ENCODE results near the gene MGAT5. TPM values are rescaled to one million over a fixed set of nuclear protein-coding genes. Genes with fewer than 3 reads are reported as not detected.

Gene MGAT5
- total and polyA plus RNA-seq, 2 donors = 17.0 to 49.4 TPM

GRCh38 chr2:134224005-134224404, 29.9 kb upstream of the MGAT5 start:
- DNase-seq (ENCODE audit: extremely low spot score) = no peak
- WGBS = 82% methylated on average over 3 of the region's 3 CpGs
- no peaks in the 10 kb centered on the region for H3K4me1 ChIP-seq (ENCODE audit: insufficient read depth)
- no peaks in the 10 kb centered on the region for H3K36me3 ChIP-seq (ENCODE audit: insufficient read depth)
- H3K27ac ChIP-seq (ENCODE audit: low read depth) = no peak overlapping the region
- H3K4me3 ChIP-seq (ENCODE audit: low read depth, low read length) = no peak overlapping the region

- no peak overlapping the region for H3K4me3 ChIP-seq (ENCODE audit: low read depth, low read length)
- DNase-seq (ENCODE audit: extremely low spot score) = no peak
- no peaks in the 10 kb centered on the region for H3K4me1 ChIP-seq (ENCODE audit: insufficient read depth)
- H3K36me3 ChIP-seq (ENCODE audit: insufficient read depth) = no peaks in the 10 kb centered on the region
- H3K27ac ChIP-seq (ENCODE audit: low read depth) = no peak overlapping the region
- 91% methylated on average over 2 of the region's 2 CpGs for WGBS
These were observed 28.7 kb upstream of the MGAT5 start for GRCh38 chr2:134225173-134225572.

GRCh38 chr2:134225841-134226240, 28.0 kb upstream of the MGAT5 start:
- H3K4me1 ChIP-seq (ENCODE audit: insufficient read depth) = no peaks in the 10 kb centered on the region
- H3K4me3 ChIP-seq (ENCODE audit: low read depth, low read length) = no peak overlapping the region
- DNase-seq (ENCODE audit: extremely low spot score) = no peak
- H3K36me3 ChIP-seq (ENCODE audit: insufficient read depth) = no peaks in the 10 kb centered on the region
- WGBS = 66% methylated on average over 2 of the region's 2 CpGs
- no peak overlapping the region for H3K27ac ChIP-seq (ENCODE audit: low read depth)

GRCh38 chr2:134226601-134227000, 27.3 kb upstream of the MGAT5 start:
- no peaks in the 10 kb centered on the region for H3K4me1 ChIP-seq (ENCODE audit: insufficient read depth)
- WGBS = 65% methylated on average over 4 of the region's 4 CpGs
- H3K4me3 ChIP-seq (ENCODE audit: low read depth, low read length) = no peak overlapping the region
- H3K27ac ChIP-seq (ENCODE audit: low read depth) = no peak overlapping the region
- DNase-seq (ENCODE audit: extremely low spot score) = no peak
- no peaks in the 10 kb centered on the region for H3K36me3 ChIP-seq (ENCODE audit: insufficient read depth)

- no peak for DNase-seq (ENCODE audit: extremely low spot score)
- over 99% methylated on average over 3 of the region's 3 CpGs for WGBS
- Histone ChIP-seq H3K36me3 (ENCODE audit: insufficient read depth) (no peaks in the 10 kb centered on the region), H3K4me1 (ENCODE audit: insufficient read depth) (no peaks in the 10 kb centered on the region), H3K4me3 (ENCODE audit: low read depth, low read length) (no peak overlapping the region), H3K27ac (ENCODE audit: low read depth) (no peak overlapping the region)
These were observed 26.2 kb upstream of the MGAT5 start for GRCh38 chr2:134227666-134228065.

- Histone ChIP-seq H3K27ac (ENCODE audit: low read depth) (no peak overlapping the region), H3K36me3 (ENCODE audit: insufficient read depth) (no peaks in the 10 kb centered on the region), H3K4me3 (ENCODE audit: low read depth, low read length) (no peak overlapping the region), H3K4me1 (ENCODE audit: insufficient read depth) (no peaks in the 10 kb centered on the region)
- no peak for DNase-seq (ENCODE audit: extremely low spot score)
- WGBS = 67% methylated on average over 2 of the region's 2 CpGs
These were observed 25.4 kb upstream of the MGAT5 start for GRCh38 chr2:134228493-134228903.

- 95% methylated on average over 2 of the region's 2 CpGs for WGBS
- H3K36me3 ChIP-seq (ENCODE audit: insufficient read depth) = no peaks in the 10 kb centered on the region
- DNase-seq (ENCODE audit: extremely low spot score) = no peak
- no peak overlapping the region for H3K4me3 ChIP-seq (ENCODE audit: low read depth, low read length)
- H3K4me1 ChIP-seq (ENCODE audit: insufficient read depth) = no peaks in the 10 kb centered on the region
- no peak overlapping the region for H3K27ac ChIP-seq (ENCODE audit: low read depth)
These were observed 24.3 kb upstream of the MGAT5 start for GRCh38 chr2:134229540-134229939.

GRCh38 chr2:134230885-134231284, 23.0 kb upstream of the MGAT5 start:
- Histone ChIP-seq H3K4me3 (ENCODE audit: low read depth, low read length) (no peak overlapping the region), H3K27ac (ENCODE audit: low read depth) (no peak overlapping the region), H3K4me1 (ENCODE audit: insufficient read depth) (peaks cover 3% of the 10 kb centered on the region), H3K36me3 (ENCODE audit: insufficient read depth) (no peaks in the 10 kb centered on the region)
- DNase-seq (ENCODE audit: extremely low spot score) = no peak

GRCh38 chr2:134231301-134231964, 22.4 kb upstream of the MGAT5 start:
- no peaks in the 10 kb centered on the region for H3K36me3 ChIP-seq (ENCODE audit: insufficient read depth)
- DNase-seq (ENCODE audit: extremely low spot score) = no peak
- no peak overlapping the region for H3K4me3 ChIP-seq (ENCODE audit: low read depth, low read length)
- WGBS = 74% methylated on average over 3 of the region's 3 CpGs
- no peak overlapping the region for H3K27ac ChIP-seq (ENCODE audit: low read depth)
- H3K4me1 ChIP-seq (ENCODE audit: insufficient read depth) = peaks cover 3% of the 10 kb centered on the region

- DNase-seq (ENCODE audit: extremely low spot score) = no peak
- Histone ChIP-seq H3K4me1 (ENCODE audit: insufficient read depth) (peaks cover 3% of the 10 kb centered on the region), H3K27ac (ENCODE audit: low read depth) (no peak overlapping the region), H3K4me3 (ENCODE audit: low read depth, low read length) (no peak overlapping the region), H3K36me3 (ENCODE audit: insufficient read depth) (no peaks in the 10 kb centered on the region)
- 89% methylated on average over 2 of the region's 2 CpGs for WGBS
These were observed 21.9 kb upstream of the MGAT5 start for GRCh38 chr2:134231965-134232340.

GRCh38 chr2:134232461-134232860, 21.4 kb upstream of the MGAT5 start:
- H3K4me1 ChIP-seq (ENCODE audit: insufficient read depth) = peaks cover 3% of the 10 kb centered on the region
- peak overlapping the region; percentile 6 for H3K27ac ChIP-seq (ENCODE audit: low read depth)
- 59% methylated on average over 1 of the region's 1 CpG for WGBS
- H3K4me3 ChIP-seq (ENCODE audit: low read depth, low read length) = no peak overlapping the region
- DNase-seq (ENCODE audit: extremely low spot score) = no peak
- no peaks in the 10 kb centered on the region for H3K36me3 ChIP-seq (ENCODE audit: insufficient read depth)

GRCh38 chr2:134232868-134233727, 20.8 kb upstream of the MGAT5 start:
- WGBS = 86% methylated on average over 2 of the region's 2 CpGs
- DNase-seq (ENCODE audit: extremely low spot score) = no peak
- H3K27ac ChIP-seq (ENCODE audit: low read depth) = peak overlapping the region; percentile 23
- H3K4me1 ChIP-seq (ENCODE audit: insufficient read depth) = peaks cover 3% of the 10 kb centered on the region
- H3K36me3 ChIP-seq (ENCODE audit: insufficient read depth) = no peaks in the 10 kb centered on the region
- no peak overlapping the region for H3K4me3 ChIP-seq (ENCODE audit: low read depth, low read length)

- Histone ChIP-seq H3K27ac (ENCODE audit: low read depth) (peak overlapping the region; percentile 23), H3K4me1 (ENCODE audit: insufficient read depth) (peaks cover 3% of the 10 kb centered on the region), H3K4me3 (ENCODE audit: low read depth, low read length) (no peak overlapping the region), H3K36me3 (ENCODE audit: insufficient read depth) (no peaks in the 10 kb centered on the region)
- DNase-seq (ENCODE audit: extremely low spot score) = no peak
- WGBS = 87% methylated on average over 2 of the region's 2 CpGs
These were observed 20.1 kb upstream of the MGAT5 start for GRCh38 chr2:134233728-134234136.

- WGBS = 70% methylated on average over 1 of the region's 1 CpG
- no peak for DNase-seq (ENCODE audit: extremely low spot score)
- H3K36me3 ChIP-seq (ENCODE audit: insufficient read depth) = no peaks in the 10 kb centered on the region
- H3K4me1 ChIP-seq (ENCODE audit: insufficient read depth) = peaks cover 3% of the 10 kb centered on the region
- no peak overlapping the region for H3K4me3 ChIP-seq (ENCODE audit: low read depth, low read length)
- no peak overlapping the region for H3K27ac ChIP-seq (ENCODE audit: low read depth)
These were observed 19.3 kb upstream of the MGAT5 start for GRCh38 chr2:134234535-134234934.
